IPS-18a (cell line): ENCODE measurements around the gene DTNBP1.

ENCODE experiments used
- H3K27ac ChIP-seq: one replicate; pipeline ENCODE4 v1.5.1; 2013; ENCODE audit warnings: low read length
- H3K27me3 ChIP-seq: one replicate; pipeline ENCODE4 v1.6.1; 2013; ENCODE audit warnings: mild to moderate bottlenecking, low read length; ENCODE audit not compliant: control insufficient read depth, insufficient read depth
- H3K36me3 ChIP-seq: one replicate; pipeline ENCODE4 v1.6.1; 2013; ENCODE audit warnings: low read depth, low read length; ENCODE audit not compliant: control insufficient read depth
- H3K4me1 ChIP-seq: one replicate; pipeline ENCODE4 v1.6.1; 2013; ENCODE audit warnings: low read depth, low read length; ENCODE audit not compliant: control insufficient read depth
- H3K4me3 ChIP-seq: one replicate; pipeline ENCODE4 v1.5.1; 2013; ENCODE audit warnings: low read length
- H3K9ac ChIP-seq: one replicate; pipeline ENCODE4 v1.6.1; 2013; ENCODE audit warnings: mild to moderate bottlenecking, low read length, moderate library complexity
- H3K9me3 ChIP-seq: one replicate; pipeline ENCODE4 v1.6.1; 2013; ENCODE audit warnings: low read depth, low read length; ENCODE audit not compliant: control insufficient read depth

Gene DTNBP1

DNA sequence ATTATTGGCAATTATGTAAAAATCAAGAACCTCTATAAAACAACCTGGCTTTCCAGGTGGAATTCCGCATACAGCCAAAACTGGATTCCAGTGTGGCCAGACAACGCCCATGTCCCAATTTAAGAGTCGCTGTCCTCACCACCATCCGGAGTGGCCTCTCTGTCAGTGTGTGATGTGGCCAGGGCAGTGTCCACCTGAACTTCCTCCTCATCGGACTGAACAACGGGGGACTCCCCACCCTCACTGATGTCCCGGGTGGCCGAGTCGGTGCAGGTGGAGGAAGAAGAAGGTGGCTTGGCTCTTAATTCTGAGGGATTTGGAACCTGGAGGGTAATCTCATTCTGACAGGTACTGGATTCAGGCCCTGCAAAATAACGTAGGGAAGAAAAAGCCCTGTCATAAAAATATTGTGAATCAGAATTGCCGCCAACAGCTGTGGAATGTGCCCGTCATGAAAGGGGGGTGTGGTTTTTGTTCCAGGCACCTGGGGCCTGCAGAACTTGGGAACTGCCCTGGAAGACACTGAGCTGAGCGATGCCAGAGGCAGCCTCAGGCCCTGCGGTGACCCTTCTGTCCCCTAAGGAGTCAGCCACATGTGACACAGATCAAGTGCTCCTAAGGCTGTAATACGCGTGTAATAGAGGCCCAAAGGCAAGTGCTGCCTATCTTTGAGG lies 139.8 kb downstream of the DTNBP1 start:
- peaks cover 3% of the 10 kb centered on the region for H3K9me3 ChIP-seq
- no peaks in the 10 kb centered on the region for H3K27me3 ChIP-seq
- H3K27ac ChIP-seq, result no peak overlapping the region
- H3K9ac ChIP-seq, result no peak overlapping the region
- no peaks in the 10 kb centered on the region for H3K4me1 ChIP-seq
- no peak overlapping the region for H3K4me3 ChIP-seq
- peaks cover 39% of the 10 kb centered on the region for H3K36me3 ChIP-seq

GRCh38 chr6:15522427-15522826 lies 140.4 kb downstream of the DTNBP1 start:
- peaks cover 44% of the 10 kb centered on the region for H3K36me3 ChIP-seq
- no peak overlapping the region for H3K27ac ChIP-seq
- peaks cover 3% of the 10 kb centered on the region for H3K9me3 ChIP-seq
- H3K27me3 ChIP-seq, result no peaks in the 10 kb centered on the region
- no peak overlapping the region for H3K9ac ChIP-seq
- H3K4me3 ChIP-seq, result no peak overlapping the region
- H3K4me1 ChIP-seq, result no peaks in the 10 kb centered on the region

DNA sequence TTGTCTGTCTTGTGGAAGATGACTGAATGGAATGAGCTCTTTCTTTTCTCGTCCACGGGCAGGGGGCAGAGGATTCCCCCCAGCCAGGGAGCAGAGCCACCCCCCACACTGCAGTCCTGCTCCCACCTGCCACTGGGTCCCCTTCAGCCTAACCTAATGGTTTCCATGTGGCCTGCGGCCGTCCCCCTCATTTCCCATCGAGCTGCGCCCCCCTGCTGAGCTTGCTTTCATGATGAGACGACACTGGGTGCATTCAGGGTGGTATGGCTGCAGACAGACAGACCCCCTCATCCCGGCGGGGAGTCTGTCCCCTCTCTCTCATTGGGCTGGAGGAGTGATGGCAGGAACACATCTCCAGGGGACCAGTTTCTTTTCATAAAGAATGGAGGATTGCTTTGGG lies 140.8 kb downstream of the DTNBP1 start:
- Histone ChIP-seq H3K4me1 (no peaks in the 10 kb centered on the region), H3K27ac (no peak overlapping the region), H3K4me3 (no peak overlapping the region), H3K27me3 (no peaks in the 10 kb centered on the region), H3K9ac (no peak overlapping the region), H3K36me3 (peaks cover 48% of the 10 kb centered on the region), H3K9me3 (peaks cover 3% of the 10 kb centered on the region)

DNA sequence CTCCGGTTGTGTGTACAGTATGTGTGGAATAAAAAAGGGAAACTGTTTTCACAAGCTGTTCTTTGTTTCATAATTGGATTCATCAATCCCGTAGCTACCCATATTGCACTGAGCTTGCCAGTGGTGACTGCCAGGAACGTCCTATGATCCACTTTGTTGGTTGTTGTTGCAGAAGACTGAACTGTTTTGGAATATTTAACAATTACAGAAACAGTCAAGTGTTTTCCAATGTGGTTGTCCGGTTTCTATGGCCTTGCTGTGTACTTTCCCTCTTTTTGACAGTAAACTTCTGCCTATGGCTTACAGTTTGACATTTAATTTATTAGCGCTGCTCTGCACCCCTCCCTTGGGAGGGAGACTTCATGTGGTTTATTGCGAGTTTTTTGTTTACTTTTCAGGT lies 141.2 kb downstream of the DTNBP1 start:
- H3K27ac ChIP-seq, result no peak overlapping the region
- no peak overlapping the region for H3K4me3 ChIP-seq
- peaks cover 53% of the 10 kb centered on the region for H3K36me3 ChIP-seq
- no peaks in the 10 kb centered on the region for H3K4me1 ChIP-seq
- no peak overlapping the region for H3K9ac ChIP-seq
- H3K27me3 ChIP-seq, result no peaks in the 10 kb centered on the region
- H3K9me3 ChIP-seq, result peaks cover 3% of the 10 kb centered on the region

GRCh38 chr6:15520626-15521203 lies 142.1 kb downstream of the DTNBP1 start:
- Histone ChIP-seq H3K4me1 (no peaks in the 10 kb centered on the region), H3K9ac (no peak overlapping the region), H3K27me3 (no peaks in the 10 kb centered on the region), H3K4me3 (no peak overlapping the region), H3K9me3 (peaks cover 3% of the 10 kb centered on the region), H3K27ac (no peak overlapping the region), H3K36me3 (peaks cover 62% of the 10 kb centered on the region)

GRCh38 chr6:15519681-15520080 lies 143.1 kb downstream of the DTNBP1 start:
- peaks cover 72% of the 10 kb centered on the region for H3K36me3 ChIP-seq
- H3K9me3 ChIP-seq, result peaks cover 3% of the 10 kb centered on the region
- no peaks in the 10 kb centered on the region for H3K27me3 ChIP-seq
- no peak overlapping the region for H3K9ac ChIP-seq
- no peak overlapping the region for H3K4me3 ChIP-seq
- H3K4me1 ChIP-seq, result no peaks in the 10 kb centered on the region
- no peak overlapping the region for H3K27ac ChIP-seq

DNA sequence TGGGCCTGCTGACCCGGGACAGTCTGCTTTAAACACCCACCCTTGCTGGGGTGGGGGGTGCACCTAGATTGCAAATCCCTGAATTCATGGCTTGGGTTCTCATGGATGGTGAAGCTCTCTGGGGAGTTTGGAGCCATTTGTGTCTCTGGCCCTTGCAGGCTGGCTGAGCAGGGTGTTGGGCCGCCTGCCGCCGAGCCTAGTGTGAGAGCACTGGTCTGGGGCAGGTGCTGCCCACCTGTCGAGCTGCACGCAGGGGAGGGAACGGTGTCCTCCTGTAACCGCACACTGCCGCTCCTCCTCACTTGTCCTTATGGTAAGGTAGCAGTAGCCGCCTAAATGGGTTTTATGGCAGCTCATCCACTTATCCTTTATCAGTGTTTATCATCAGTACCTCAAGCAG lies 143.9 kb downstream of the DTNBP1 start:
- Histone ChIP-seq H3K27ac (no peak overlapping the region), H3K9ac (no peak overlapping the region), H3K4me1 (no peaks in the 10 kb centered on the region), H3K9me3 (peaks cover 3% of the 10 kb centered on the region), H3K4me3 (no peak overlapping the region), H3K27me3 (no peaks in the 10 kb centered on the region), H3K36me3 (peaks cover 80% of the 10 kb centered on the region)

DNA sequence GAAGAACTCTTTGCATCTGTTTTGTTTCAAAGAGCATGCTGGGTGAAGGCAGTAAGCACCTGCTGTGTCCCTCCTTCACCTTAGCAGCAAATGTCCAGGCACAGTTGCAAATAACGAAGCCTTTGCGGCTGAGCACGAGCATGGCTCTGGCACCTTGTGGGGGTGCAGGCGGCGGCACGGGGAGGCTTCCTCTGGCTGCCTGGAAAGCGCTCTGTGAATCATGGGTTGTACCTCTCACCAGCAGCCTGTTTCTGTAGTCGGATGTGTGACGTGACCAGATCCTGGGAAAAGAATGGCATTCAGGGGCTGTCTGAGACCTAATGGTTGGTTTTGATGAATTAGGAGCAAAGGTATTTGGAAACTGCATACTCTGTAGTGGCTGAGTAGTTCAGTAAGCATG lies 144.8 kb downstream of the DTNBP1 start:
- no peaks in the 10 kb centered on the region for H3K4me1 ChIP-seq
- H3K36me3 ChIP-seq, result peaks cover 88% of the 10 kb centered on the region
- no peak overlapping the region for H3K27ac ChIP-seq
- H3K4me3 ChIP-seq, result no peak overlapping the region
- H3K9ac ChIP-seq, result no peak overlapping the region
- no peaks in the 10 kb centered on the region for H3K9me3 ChIP-seq
- H3K27me3 ChIP-seq, result no peaks in the 10 kb centered on the region

GRCh38 chr6:15517600-15517999 lies 145.2 kb downstream of the DTNBP1 start:
- H3K4me1 ChIP-seq, result no peaks in the 10 kb centered on the region
- H3K27ac ChIP-seq, result no peak overlapping the region
- H3K27me3 ChIP-seq, result no peaks in the 10 kb centered on the region
- no peak overlapping the region for H3K9ac ChIP-seq
- H3K4me3 ChIP-seq, result no peak overlapping the region
- H3K36me3 ChIP-seq, result peaks cover 93% of the 10 kb centered on the region
- no peaks in the 10 kb centered on the region for H3K9me3 ChIP-seq

GRCh38 chr6:15516923-15517560 lies 145.8 kb downstream of the DTNBP1 start:
- Histone ChIP-seq H3K9ac (no peak overlapping the region), H3K9me3 (no peaks in the 10 kb centered on the region), H3K36me3 (peaks cover 95% of the 10 kb centered on the region), H3K4me1 (no peaks in the 10 kb centered on the region), H3K4me3 (no peak overlapping the region), H3K27me3 (no peaks in the 10 kb centered on the region), H3K27ac (no peak overlapping the region)

- Histone ChIP-seq H3K36me3 (peaks cover 95% of the 10 kb centered on the region), H3K27me3 (no peaks in the 10 kb centered on the region), H3K9ac (no peak overlapping the region), H3K4me3 (no peak overlapping the region), H3K27ac (no peak overlapping the region), H3K4me1 (no peaks in the 10 kb centered on the region), H3K9me3 (no peaks in the 10 kb centered on the region)
Measured at GRCh38 chr6:15516378-15516777, 146.4 kb downstream of the DTNBP1 start.
